Caki2 (cell line): ENCODE measurements around the gene ANTXR2. TPM values are rescaled to one million over a fixed set of nuclear protein-coding genes. Genes with fewer than 3 reads are reported as not detected.

Source experiments
- DNase-seq: peaks from one replicate; pipeline ENCODE4 v3.0.0-alpha.2; 2015; ENCODE audit warnings: low read depth
- in situ Hi-C: cut with HindIII; loops from 2 replicates; pipeline ENCODE4 v1.10.0; 2016; ENCODE audit warnings: low sequenced_read_pairs, low pct_unique_long_range_greater_than_20kb, mixed read lengths
- total RNA-seq: library from RNA; depleted of rRNA; stranded (reverse); fragments of >200 nt; shearing (Covaris generic); gene quantifications from 2 replicates; pipeline ENCODE4 v1.2.3, GENCODE V29; 2014; ENCODE audit warnings: low replicate concordance; rRNA removed

ANTXR2 gene
- total RNA-seq, 1 experiment from 2014 or later = 3.6 TPM

- in situ Hi-C loops = no loop called here
- no peak for DNase-seq
Measured at GRCh38 chr4:79865201-79865597, 207.8 kb downstream of the ANTXR2 start.

- no peak for DNase-seq
- in situ Hi-C loops = no loop called here
Measured at GRCh38 chr4:79864500-79865200, 208.4 kb downstream of the ANTXR2 start.

GRCh38 chr4:79863333-79863732, 209.7 kb downstream of the ANTXR2 start:
- DNase-seq = no peak
- in situ Hi-C loops = no loop called here

- in situ Hi-C loops = no loop called here
- DNase-seq = no peak
Measured at GRCh38 chr4:79862821-79863220, 210.2 kb downstream of the ANTXR2 start.

GRCh38 chr4:79857811-79858210, 215.2 kb downstream of the ANTXR2 start:
- in situ Hi-C loops = no loop called here
- no peak for DNase-seq

- DNase-seq = no peak
- in situ Hi-C loops = no loop called here
Measured at GRCh38 chr4:79856196-79856595, 216.8 kb downstream of the ANTXR2 start.

GRCh38 chr4:79854856-79855502, 218.1 kb downstream of the ANTXR2 start:
- in situ Hi-C loops = no loop called here

GRCh38 chr4:79852305-79852730, 220.7 kb downstream of the ANTXR2 start:
- in situ Hi-C loops = no loop called here
- no peak for DNase-seq

More at GRCh38 chr4:79854856-79855502, 218.1 kb downstream of the ANTXR2 start:
- DNase-seq = no peak

GRCh38 chr4:79851625-79852304, 221.3 kb downstream of the ANTXR2 start:
- no peak for DNase-seq
- in situ Hi-C loops = no loop called here

Other genes with a start within 250 kb of the ANTXR2 start
- 1.2 and 2.3 TPM in 2 replicates for gene PRDM8, start 124.3 kb upstream of the ANTXR2 start, total RNA-seq
- not detected in 2 replicates for gene FGF5, start 193.4 kb upstream of the ANTXR2 start, total RNA-seq